IMR-90 (cell line): ENCODE data around the gene LDHB. TPM values are rescaled to one million over a fixed set of nuclear protein-coding genes. Genes with fewer than 3 reads are reported as not detected.

ENCODE experiments used
- ATAC-seq: fragments of 200-7000 bp; cut with Tn5 transposase; 2 replicates; pipeline ENCODE4 v1.9.1; 2020; ENCODE audit warnings: low read depth, mild to moderate bottlenecking, moderate library complexity
- BruUV-seq: library from RNA; stranded (reverse); fragments of 400-500 nt; replicated peaks from 2 replicates; lab custom pipeline; 2021; lab: Mats Ljungman, UMichigan
- CTCF ChIA-PET: fragments of 300-600 bp; formaldehyde crosslinking; extraction: SDS; loops from one replicate; lab custom pipeline; 2021; ENCODE audit warnings: antibody characterized with exemption; lab: Yijun Ruan, JAX
- POLR2A ChIA-PET: fragments of 300-600 bp; sonication (Branson Sonifier 250); formaldehyde crosslinking; loops from one replicate; lab custom pipeline; 2022; ENCODE audit warnings: antibody characterized with exemption; ENCODE audit not compliant: unreplicated experiment; lab: Charles Lee
- DNase-seq: peaks from one replicate; pipeline ENCODE4 v3.0.0; 2013
- H2AFZ ChIP-seq: replicated peaks from 2 replicates; pipeline ENCODE3; 2013; ENCODE audit warnings: low read length, mild to moderate bottlenecking; ENCODE audit not compliant: poor library complexity
- H2AK5ac ChIP-seq: 2 replicates; pipeline ENCODE4 v1.6.1; 2013; ENCODE audit warnings: low read depth, low read length, inconsistent platforms
- H2AK9ac ChIP-seq: replicated peaks from 2 replicates; pipeline ENCODE3; 2013; ENCODE audit warnings: mild to moderate bottlenecking, low read depth, low read length, moderate library complexity; ENCODE audit not compliant: poor library complexity
- H2BK120ac ChIP-seq: 2 replicates; pipeline ENCODE4 v1.6.1; 2013; ENCODE audit warnings: low read depth, low read length, inconsistent platforms
- H2BK15ac ChIP-seq: 3 replicates; pipeline ENCODE4 v1.6.1; 2013; ENCODE audit warnings: low read depth, low read length, inconsistent platforms
- H2BK20ac ChIP-seq: 2 replicates; pipeline ENCODE4 v1.6.1; 2013; ENCODE audit warnings: low read depth, mild to moderate bottlenecking, inconsistent platforms, low read length, moderate library complexity
- H2BK5ac ChIP-seq: 2 replicates; pipeline ENCODE4 v1.6.1; 2013; ENCODE audit warnings: mild to moderate bottlenecking, low read depth, low read length, inconsistent platforms; ENCODE audit not compliant: poor library complexity, severe bottlenecking
- H3K14ac ChIP-seq: replicated peaks from 2 replicates; pipeline ENCODE4 v1.6.1; 2013; ENCODE audit warnings: low read depth, low read length, inconsistent platforms
- H3K18ac ChIP-seq: 2 replicates; pipeline ENCODE4 v1.6.1; 2013; ENCODE audit warnings: low read depth, low read length, control low read depth
- H3K23ac ChIP-seq: 2 replicates; pipeline ENCODE4 v1.6.1; 2013; ENCODE audit warnings: low read depth, low read length, inconsistent platforms
- H3K27ac ChIP-seq: 2 replicates; pipeline ENCODE4 v1.5.1; 2013; ENCODE audit warnings: mild to moderate bottlenecking, control low read depth, low read length; ENCODE audit not compliant: insufficient read depth
- H3K27me3 ChIP-seq: 2 replicates; pipeline ENCODE4 v1.6.1; 2013; ENCODE audit warnings: low read length; ENCODE audit not compliant: control insufficient read depth, insufficient read depth
- H3K36me3 ChIP-seq: 2 replicates; pipeline ENCODE4 v1.6.1; 2013; ENCODE audit warnings: low read length, mixed read lengths; ENCODE audit not compliant: control insufficient read depth, insufficient read depth
- H3K4ac ChIP-seq: 2 replicates; pipeline ENCODE4 v1.6.1; 2013; ENCODE audit warnings: low read depth, low read length, inconsistent platforms
- H3K4me1 ChIP-seq: 2 replicates; pipeline ENCODE4 v1.6.1; 2013; ENCODE audit warnings: low read length, mixed read lengths; ENCODE audit not compliant: control insufficient read depth, insufficient read depth
- H3K4me2 ChIP-seq: 2 replicates; pipeline ENCODE4 v1.6.1; 2013; ENCODE audit warnings: low read depth, mild to moderate bottlenecking, control low read depth, low read length, moderate library complexity
- H3K4me3 ChIP-seq: 2 replicates; pipeline ENCODE4 v1.5.1; 2013; ENCODE audit warnings: low read depth, mild to moderate bottlenecking, control low read depth, low read length, moderate library complexity; ENCODE audit not compliant: insufficient read depth
- H3K56ac ChIP-seq: 2 replicates; pipeline ENCODE4 v1.6.1; 2013; ENCODE audit warnings: low read length, inconsistent platforms; ENCODE audit not compliant: insufficient read depth; ENCODE audit errors: extremely low read depth
- H3K79me1 ChIP-seq, 2 experiments: 2 replicates each; pipeline ENCODE4 v1.6.1; 2013; ENCODE audit warnings: low read length in 2 of 2, inconsistent platforms in 1 of 2, low read depth in 1 of 2
- H3K9ac ChIP-seq: 2 replicates; pipeline ENCODE4 v1.6.1; 2013; ENCODE audit warnings: low read depth, low read length, control low read depth
- H3K9me1 ChIP-seq: 2 replicates; pipeline ENCODE4 v1.6.1; 2013; ENCODE audit warnings: low read length, inconsistent platforms; ENCODE audit not compliant: insufficient read depth
- H3K9me3 ChIP-seq: 2 replicates; pipeline ENCODE4 v1.6.1; 2013; ENCODE audit warnings: low read length; ENCODE audit not compliant: control insufficient read depth, insufficient read depth
- H4K20me1 ChIP-seq: 2 replicates; pipeline ENCODE4 v1.6.1; 2013; ENCODE audit warnings: low read length, inconsistent platforms; ENCODE audit not compliant: insufficient read depth
- H4K5ac ChIP-seq: 2 replicates; pipeline ENCODE4 v1.6.1; 2013; ENCODE audit warnings: mild to moderate bottlenecking, low read depth, low read length, control low read depth
- H4K8ac ChIP-seq, 2 experiments: 2 replicates each; pipeline ENCODE4 v1.6.1; 2013; ENCODE audit warnings: low read depth in 2 of 2, low read length in 2 of 2, control low read depth in 1 of 2, inconsistent platforms in 1 of 2
- H4K91ac ChIP-seq: 2 replicates; pipeline ENCODE4 v1.6.1; 2013; ENCODE audit warnings: low read depth, low read length, inconsistent platforms; ENCODE audit not compliant: insufficient read depth
- CEBPB ChIP-seq: IDR thresholded peaks from 2 replicates; pipeline ENCODE4 v1.6.1; 2012; ENCODE audit warnings: low read depth, low read length, improper control_type of control experiment
- CHD1 ChIP-seq: IDR thresholded peaks from 2 replicates; pipeline ENCODE4 v1.6.1; 2012; ENCODE audit warnings: low read depth, low read length, improper control_type of control experiment
- ELK1 ChIP-seq: fragments of 150-350 bp; IDR thresholded peaks from 2 replicates; pipeline ENCODE4 v1.6.1; 2016; ENCODE audit warnings: low read depth, mild to moderate bottlenecking, low read length, moderate library complexity, borderline replicate concordance
- FOS ChIP-seq: fragments of 150-350 bp; IDR thresholded peaks from 2 replicates; pipeline ENCODE4 v1.6.1; 2016; ENCODE audit warnings: low read depth, low read length
- MAFK ChIP-seq: IDR thresholded peaks from 2 replicates; pipeline ENCODE4 v1.6.1; 2012; ENCODE audit warnings: low read depth, low read length, improper control_type of control experiment
- MAZ ChIP-seq: IDR thresholded peaks from 2 replicates; pipeline ENCODE4 v1.6.1; 2012; ENCODE audit warnings: low read depth, mild to moderate bottlenecking, low read length, improper control_type of control experiment, moderate library complexity, borderline replicate concordance
- MXI1 ChIP-seq: IDR thresholded peaks from 2 replicates; pipeline ENCODE4 v1.6.1; 2012; ENCODE audit warnings: low read depth, mild to moderate bottlenecking, low read length, moderate library complexity, borderline replicate concordance
- NFE2L2 ChIP-seq: fragments of 150-350 bp; IDR thresholded peaks from 2 replicates; pipeline ENCODE4 v1.6.1; 2016; ENCODE audit warnings: low read depth, mild to moderate bottlenecking, low read length
- POLR2A ChIP-seq: IDR thresholded peaks from 2 replicates; pipeline ENCODE4 v1.6.1; 2012; ENCODE audit warnings: mild to moderate bottlenecking, low read depth, low read length
- RAD21 ChIP-seq: IDR thresholded peaks from 2 replicates; pipeline ENCODE4 v1.6.1; 2012; ENCODE audit warnings: low read length, improper control_type of control experiment
- RFX5 ChIP-seq: IDR thresholded peaks from 2 replicates; pipeline ENCODE4 v1.8.0; 2012; ENCODE audit warnings: low read depth, mild to moderate bottlenecking, low read length, moderate library complexity
- SMC3 ChIP-seq: fragments of 150-350 bp; IDR thresholded peaks from 2 replicates; pipeline ENCODE4 v1.6.1; 2016; ENCODE audit warnings: low read depth, mild to moderate bottlenecking, antibody characterized with exemption, low read length, moderate library complexity
- WGBS, 2 experiments: methylation state at CpG; one replicate each; pipeline versions ENCODE4 v1.1.5 to v1.1.7; 2013; ENCODE audit warnings: missing lambda C conversion rate in 2 of 2; ENCODE audit not compliant: insufficient read length in 1 of 2; ENCODE audit errors: extremely low coverage in 2 of 2; 5-methylcytosine and 5-hydroxymethylcytosine counted together
- dilution Hi-C: fragments of 300-500 bp; cut with HindIII; formaldehyde crosslinking; loops from one replicate; pipeline ENCODE4 v1.14.3; 2018; ENCODE audit warnings: low sequenced_read_pairs; ENCODE audit not compliant: unreplicated experiment
- in situ Hi-C: fragments of 300-500 bp; cut with MboI; formaldehyde crosslinking; loops from 3 replicates; pipeline ENCODE4 v1.14.3; 2019; ENCODE audit warnings: low sequenced_read_pairs, inconsistent platforms, mixed read lengths
- intact Hi-C: fragments of 100-400 bp; cut with micrococcal nuclease; formaldehyde crosslinking; loops from 2 replicates; pipeline ENCODE4 v1.10.0; 2022
- polyA plus RNA-seq, 3 experiments: library from polyadenylated mRNA; depleted of rRNA; stranded (reverse); fragments of >200 nt; gene quantifications; 2 replicates each; pipeline ENCODE4 v1.2.3, GENCODE V29; 2012; ENCODE audit warnings: low replicate concordance in 1 of 3
- total RNA-seq: library from RNA; depleted of rRNA; stranded (reverse); fragments of >200 nt; gene quantifications from 2 replicates; pipeline ENCODE4 v1.2.3, GENCODE V29; 2012

The LDHB gene
- total and polyA plus RNA-seq, 2 of the 4 experiments (the other 2 are of a cell fraction): 623 to 630 TPM

- TF ChIP-seq SMC3: no peak
- TF ChIP-seq FOS: no peak
- TF ChIP-seq MAZ: no peak
- no peak for TF ChIP-seq RAD21
- no peak for TF ChIP-seq CHD1
- no peak for TF ChIP-seq RFX5
- no peak for TF ChIP-seq NFE2L2
- TF ChIP-seq ELK1: no peak
- no peak for TF ChIP-seq MAFK
- TF ChIP-seq POLR2A: no peak
- no peak for TF ChIP-seq MXI1
- TF ChIP-seq CEBPB: no peak
- no peak overlapping the region for H2BK5ac ChIP-seq
- H2AK9ac ChIP-seq: no peak overlapping the region
- ATAC-seq (no peak), DNase-seq (no peak)
- dilution Hi-C loops (no loop called here), in situ Hi-C loops (no loop called here), intact Hi-C loops (no loop called here)
- H3K23ac ChIP-seq: no peak overlapping the region
- H2BK20ac ChIP-seq: no peak overlapping the region
- H4K8ac ChIP-seq: no peak overlapping the region
- POLR2A ChIA-PET: interaction anchor here (0.9 kb wide), 1 partner anchor 13 kb away, joined by 10 read pairs; no protein-coding TSS in a partner anchor
- H3K9ac ChIP-seq: no peak overlapping the region
- H3K14ac ChIP-seq: no peak overlapping the region
- no CpG with 5 or more reads among the region's 2 CpGs for WGBS, 2 experiments
- no peak overlapping the region for H2AK5ac ChIP-seq
- no peaks in the 10 kb centered on the region for H3K4me1 ChIP-seq
- no peaks in the 10 kb centered on the region for H3K27me3 ChIP-seq
- H4K5ac ChIP-seq: no peak overlapping the region
- H2BK120ac ChIP-seq: no peak overlapping the region
- no peaks in the 10 kb centered on the region for H3K79me1 ChIP-seq
- no peaks in the 10 kb centered on the region for H3K9me3 ChIP-seq
- H3K4ac ChIP-seq: no peak overlapping the region
- H3K4me3 ChIP-seq: no peak overlapping the region
- no TSS peak for BruUV-seq
- no peaks in the 10 kb centered on the region for H4K20me1 ChIP-seq
- no peak overlapping the region for H3K27ac ChIP-seq
- peaks cover 15% of the 10 kb centered on the region for H3K36me3 ChIP-seq
- H3K4me2 ChIP-seq: no peak overlapping the region
- no peak overlapping the region for H3K56ac ChIP-seq
- no peak overlapping the region for H2BK15ac ChIP-seq
- H4K91ac ChIP-seq: no peak overlapping the region
- H2AFZ ChIP-seq: no peak overlapping the region
- no peak overlapping the region for H3K18ac ChIP-seq
- CTCF ChIA-PET: no interaction called here
- H3K9me1 ChIP-seq: no peaks in the 10 kb centered on the region
These were observed 26.3 kb downstream of the LDHB start for GRCh38 chr12:21631367-21631766.
